SK-N-SH (cell line): ENCODE data around the gene CTAG2.
"Not testable (repeated sequence)": the region's sequence is repeated elsewhere in the genome, so short reads cannot be mapped to it uniquely, and the experiment has no call there.

Source experiments
- CTCF ChIP-seq: fragments of 200-600 bp; sonication (generic); IDR thresholded peaks from 2 replicates; pipeline ENCODE4 v1.6.1; 2017; ENCODE audit warnings: antibody characterized with exemption, mild to moderate bottlenecking, moderate library complexity
- GATA2 ChIP-seq: sonication (generic); formaldehyde crosslinking; IDR thresholded peaks from 2 replicates; pipeline ENCODE4 v1.5.0; 2020; ENCODE audit warnings: mild to moderate bottlenecking, missing genetic modification reagents
- RAD21 ChIP-seq: IDR thresholded peaks from 2 replicates; pipeline ENCODE4 v1.6.1; 2012; ENCODE audit warnings: mild to moderate bottlenecking, low read length
- REST ChIP-seq: IDR thresholded peaks from 2 replicates; pipeline ENCODE4 v1.6.1; 2012; ENCODE audit warnings: mild to moderate bottlenecking, low read depth, low read length, moderate library complexity
- RFX5 ChIP-seq: IDR thresholded peaks from 2 replicates; pipeline ENCODE4 v1.6.1; 2012; ENCODE audit warnings: mild to moderate bottlenecking, improper control_type of control experiment, low read length
- TAF1 ChIP-seq: IDR thresholded peaks from 2 replicates; pipeline ENCODE4 v1.6.1; 2012; ENCODE audit warnings: low read depth, mild to moderate bottlenecking, low read length, moderate library complexity, borderline replicate concordance
- TEAD4 ChIP-seq: IDR thresholded peaks from 2 replicates; pipeline ENCODE4 v1.4.0; 2012; ENCODE audit warnings: mild to moderate bottlenecking, borderline replicate concordance; ENCODE audit not compliant: insufficient read depth

GRCh38 chrX:154628960-154629359 lies 24.4 kb downstream of the CTAG2 start:
- TF ChIP-seq CTCF; RFX5; TEAD4; REST; GATA2 (CRISPR knock-in tag); RAD21; TAF1: not testable (repeated sequence)
